Kidney (tissue), 14 donors: ENCODE data around the gene B3GALT4. TPM values are rescaled to one million over a fixed set of nuclear protein-coding genes. Genes with fewer than 3 reads are reported as not detected.
A peak's percentile ranks its signal among the peaks of the same experiment; 100 is the strongest.

Source experiments
- DNase-seq, 5 donors: peaks; one replicate each; pipeline ENCODE4 v3.0.0-alpha.2; 2013 to 2020
- FAIRE-seq: peaks from 2 replicates; lab custom pipeline; 2012; peaks lifted over from hg19 to GRCh38; lab: Jason Lieb, UNC
- H3K27ac ChIP-seq, 2 donors: one replicate each; pipeline ENCODE4 v1.7.0; 2013; ENCODE audit warnings: low read depth in 2 of 2, low read length in 2 of 2, inconsistent platforms in 1 of 2
- H3K27me3 ChIP-seq: one replicate; pipeline ENCODE4 v1.7.1; 2013; ENCODE audit warnings: low read length, inconsistent platforms; ENCODE audit not compliant: control insufficient read depth, insufficient read depth
- H3K36me3 ChIP-seq, 3 donors: one replicate each; pipeline versions ENCODE4 v1.7.0 to v1.7.1; 2013; ENCODE audit warnings: low read length in 3 of 3, control low read depth in 1 of 3, inconsistent platforms in 1 of 3; ENCODE audit not compliant: insufficient read depth in 3 of 3, control insufficient read depth in 2 of 3
- H3K4me1 ChIP-seq, 3 donors: one replicate each; pipeline versions ENCODE4 v1.7.0 to v1.7.1; 2013; ENCODE audit warnings: low read length in 3 of 3, inconsistent platforms in 1 of 3, low read depth in 1 of 3; ENCODE audit not compliant: control insufficient read depth in 2 of 3, insufficient read depth in 2 of 3
- H3K4me3 ChIP-seq, 3 donors: one replicate each; pipeline versions ENCODE4 v1.7.0 to v1.8.1; 2013; ENCODE audit warnings: low read length in 3 of 3, control low read depth in 1 of 3, inconsistent platforms in 1 of 3
- H3K9ac ChIP-seq, 3 donors: one replicate each; pipeline versions ENCODE4 v1.7.0 to v1.7.1; 2013; ENCODE audit warnings: low read length in 3 of 3, control low read depth in 1 of 3, inconsistent platforms in 1 of 3
- H3K9me3 ChIP-seq, 3 donors: one replicate each; pipeline versions ENCODE4 v1.7.0 to v1.7.1; 2013; ENCODE audit warnings: low read length in 3 of 3, control low read depth in 1 of 3, inconsistent platforms in 1 of 3; ENCODE audit not compliant: control insufficient read depth in 2 of 3, insufficient read depth in 1 of 3
- CTCF ChIP-seq: IDR thresholded peaks from 3 replicates; pipeline ENCODE4 v1.5.1; 2012; ENCODE audit warnings: mild to moderate bottlenecking, moderate library complexity, borderline replicate concordance; ENCODE audit not compliant: insufficient read depth; ENCODE audit errors: extremely low read depth
- intact Hi-C: fragments of 100-400 bp; cut with DNase I; formaldehyde crosslinking; loops from one replicate; pipeline ENCODE4 v1.11.1; 2022
- polyA plus RNA-seq: library from polyadenylated mRNA; stranded (reverse); fragments of 350-450 nt; fragmentation: Illumina TruSeq; extraction: RNeasy Lipid Tissue Mini Kit (QIAGEN cat#74804); gene quantifications from one replicate; pipeline ENCODE4 v1.2.3, GENCODE V29; 2014; ENCODE audit warnings: low read depth, low replicate concordance; ENCODE audit not compliant: insufficient read depth
- total RNA-seq: library from RNA; stranded (reverse); fragmentation: NEBNext Ultra II Directional; extraction: Animal tissue kit (Norgen Biotek cat#: 25700); gene quantifications from one replicate; pipeline ENCODE4 v1.2.1, GENCODE V29; 2021
- donor health status: control.
- donor health status: control.
- donor health status: control.
- donor health status: control.
- donor health status: control.
- donor health status: DM: yes; HTN: yes; CAD: no.
- donor health status: Normal renal cell carcinoma (clear cell type).

The B3GALT4 gene
- total and polyA plus RNA-seq, 2 donors from 2014 or later: 14.0 to 20.2 TPM

- peaks cover 9 to 26% (median 19%) of the 10 kb centered on the region in 3 donors for H3K36me3 ChIP-seq
- H3K4me3 ChIP-seq: peak overlapping the region; percentile 59 to 65 (median 62)
- no peak for DNase-seq
- H3K27me3 ChIP-seq: no peaks in the 10 kb centered on the region
- H3K4me1 ChIP-seq: peaks cover 6 to 30% (median 16%) of the 10 kb centered on the region in 3 donors
- intact Hi-C loops: no loop called here
- H3K9me3 ChIP-seq: no peaks in the 10 kb centered on the region
- no peak for FAIRE-seq
- H3K27ac ChIP-seq: peak overlapping the region in 1 of 2 donors; percentile 81
- TF ChIP-seq CTCF: no peak
- peak overlapping the region; percentile 17 to 27 (median 21) for H3K9ac ChIP-seq
These were observed 401 bp upstream of the B3GALT4 start for GRCh38 chr6:33276581-33276863.

- peaks cover 9 to 28% (median 20%) of the 10 kb centered on the region in 3 donors for H3K36me3 ChIP-seq
- H3K4me3 ChIP-seq: peak overlapping the region in 2 of 3 donors; percentile 20 to 65
- H3K9me3 ChIP-seq: no peaks in the 10 kb centered on the region
- H3K27ac ChIP-seq: peak overlapping the region; percentile 75 to 81
- peaks cover 6 to 25% (median 11%) of the 10 kb centered on the region in 3 donors for H3K4me1 ChIP-seq
- TF ChIP-seq CTCF: no peak
- H3K27me3 ChIP-seq: no peaks in the 10 kb centered on the region
- H3K9ac ChIP-seq: peak overlapping the region in 1 of 3 donors; percentile 21
- DNase-seq (peak in 3 of 5 donors; percentile 3 to 81 (median 69)), FAIRE-seq (no peak)
- intact Hi-C loops: no loop called here
These were observed 904 bp downstream of the B3GALT4 start for GRCh38 chr6:33277663-33278391.

- DNase-seq: no peak
- no peak for TF ChIP-seq CTCF
- Histone ChIP-seq H3K9ac (no peak overlapping the region), H3K36me3 (peaks cover 4 to 28% (median 20%) of the 10 kb centered on the region in 3 donors), H3K9me3 (no peaks in the 10 kb centered on the region), H3K27me3 (no peaks in the 10 kb centered on the region), H3K4me1 (peaks cover 2 to 20% (median 6%) of the 10 kb centered on the region in 3 donors), H3K4me3 (no peak overlapping the region), H3K27ac (no peak overlapping the region)
- no peak for FAIRE-seq
- intact Hi-C loops: no loop called here
These were observed 1.4 kb downstream of the B3GALT4 start for GRCh38 chr6:33278392-33278741.
